Activated T-cell treated with anti-CD3 and anti-CD28 coated beads, Interleukin-2, amount 50 U/mL, for 48 hours (primary cell): ENCODE results near the gene RFK.
"Not testable (repeated sequence)": the region's sequence is repeated elsewhere in the genome, so short reads cannot be mapped to it uniquely, and the experiment has no call there.

Source experiments
- DNase-seq, 2 experiments: peaks; one replicate each; pipeline ENCODE4 v3.0.0-alpha.2; 2020

RFK gene

GRCh38 chr9:76369583-76369982 is 24.6 kb downstream of the RFK start:
- no peak for DNase-seq

GRCh38 chr9:76366275-76366674 is 28.0 kb downstream of the RFK start:
- DNase-seq: no peak

- DNase-seq: no peak
Observed at GRCh38 chr9:76365028-76365427, 29.2 kb downstream of the RFK start.

- no peak for DNase-seq
Observed at GRCh38 chr9:76363032-76363395, 31.2 kb downstream of the RFK start.

GRCh38 chr9:76362332-76363031 is 31.7 kb downstream of the RFK start:
- DNase-seq: not testable (repeated sequence)

GRCh38 chr9:76359766-76360165 is 34.5 kb downstream of the RFK start:
- no peak for DNase-seq

- no peak for DNase-seq
Observed at GRCh38 chr9:76359365-76359764, 34.9 kb downstream of the RFK start.

GRCh38 chr9:76358628-76359280 is 35.5 kb downstream of the RFK start:
- no peak for DNase-seq

GRCh38 chr9:76357555-76357954 is 36.7 kb downstream of the RFK start:
- DNase-seq: no peak

GRCh38 chr9:76355886-76356285 is 38.3 kb downstream of the RFK start:
- DNase-seq: no peak

- no peak for DNase-seq
Observed at GRCh38 chr9:76354221-76354620, 40.0 kb downstream of the RFK start.

- DNase-seq: no peak
Observed at GRCh38 chr9:76353280-76353679, 40.9 kb downstream of the RFK start.

- no peak for DNase-seq
Observed at GRCh38 chr9:76352026-76352620, 42.1 kb downstream of the RFK start.

GRCh38 chr9:76351006-76351405 is 43.2 kb downstream of the RFK start:
- no peak for DNase-seq

GRCh38 chr9:76349865-76350264 is 44.4 kb downstream of the RFK start:
- no peak for DNase-seq

- DNase-seq: no peak
Observed at GRCh38 chr9:76342858-76343257, 51.4 kb downstream of the RFK start.

- no peak for DNase-seq
Observed at GRCh38 chr9:76342201-76342600, 52.0 kb downstream of the RFK start.

GRCh38 chr9:76341616-76342015 is 52.6 kb downstream of the RFK start:
- DNase-seq: no peak

- no peak for DNase-seq
Observed at GRCh38 chr9:76338418-76338817, 55.8 kb downstream of the RFK start.

GRCh38 chr9:76336027-76336426 is 58.2 kb downstream of the RFK start:
- DNase-seq: no peak
